HFFc6 (cell line): ENCODE results near the gene LIPC. TPM values are rescaled to one million over a fixed set of nuclear protein-coding genes. Genes with fewer than 3 reads are reported as not detected.

Experiments used
- DNase-seq: peaks from one replicate; pipeline ENCODE4 v3.0.0-alpha.2; 2018
- H3K27ac Mint-ChIP-seq: 2 replicates; pipeline ENCODE4 v1.8.0; 2020; ENCODE audit warnings: mild to moderate bottlenecking, mixed read lengths
- H3K27me3 Mint-ChIP-seq: 2 replicates; pipeline ENCODE4 v1.8.0; 2021; ENCODE audit warnings: mild to moderate bottlenecking, moderate library complexity, mixed read lengths; ENCODE audit not compliant: insufficient read depth
- H3K36me3 Mint-ChIP-seq: 2 replicates; pipeline ENCODE4 v1.8.0; 2021; ENCODE audit warnings: low read depth, mixed read lengths
- H3K4me1 Mint-ChIP-seq: 2 replicates; pipeline ENCODE4 v1.8.0; 2020; ENCODE audit warnings: low read depth, mixed read lengths
- H3K4me3 Mint-ChIP-seq: 2 replicates; pipeline ENCODE4 v1.8.0; 2020; ENCODE audit warnings: mild to moderate bottlenecking, moderate library complexity, mixed read lengths
- H3K9me3 Mint-ChIP-seq: 2 replicates; pipeline ENCODE4 v1.8.0; 2020; ENCODE audit warnings: mild to moderate bottlenecking, mixed read lengths
- total RNA-seq, 6 experiments: library from RNA; stranded (reverse); fragmentation: NEBNext Ultra II Directional; extraction: Animal tissue kit (Norgen Biotek cat#: 25700); gene quantifications; 2 replicates in 1 of 6; 3 replicates in 5 of 6; pipeline ENCODE4 v1.2.3, GENCODE V29; 2021
- TF ChIP-seq, protein P1 (sequence below): fragments of 200-600 bp; sonication (generic); IDR thresholded peaks from 2 replicates; pipeline ENCODE4 v1.5.0; 2021; ENCODE audit warnings: antibody characterized with exemption, mild to moderate bottlenecking

Gene LIPC
- total RNA-seq, 6 experiments from 2014 or later, result not detected

DNA sequence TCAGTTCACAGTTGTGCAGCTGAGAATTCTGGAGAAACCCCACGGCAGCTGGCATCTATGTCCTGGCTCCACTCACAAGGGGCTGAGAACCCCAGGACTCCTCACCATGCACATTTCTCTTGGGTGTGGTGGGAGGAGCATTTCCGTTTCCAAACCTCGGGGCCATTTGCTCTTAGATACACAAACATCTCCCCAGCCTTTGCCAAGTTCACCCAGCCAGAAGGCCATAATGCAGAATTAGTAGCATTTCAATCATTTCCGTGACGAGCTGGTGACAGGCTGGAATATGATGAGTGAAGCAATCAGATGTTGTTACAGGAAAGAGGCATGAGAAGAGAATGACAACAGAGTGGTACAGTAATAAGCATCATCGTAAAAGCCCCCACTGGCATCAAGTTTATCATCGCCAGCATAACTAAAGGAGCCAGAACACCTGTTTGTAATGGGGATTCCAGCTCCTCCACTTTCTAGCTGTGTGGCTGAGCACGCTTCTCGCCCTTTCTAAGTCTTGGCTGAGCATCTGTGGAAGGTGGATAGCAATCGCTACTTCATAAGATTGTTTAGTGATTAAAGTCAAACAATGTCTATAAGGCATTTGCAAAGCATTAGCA lies 82.0 kb downstream of the LIPC start:
- DNase-seq, result no peak
- H3K27me3 Mint-ChIP-seq, result peaks cover 23% of the 10 kb centered on the region
- peaks cover 22% of the 10 kb centered on the region for H3K4me1 Mint-ChIP-seq
- H3K9me3 Mint-ChIP-seq, result no peaks in the 10 kb centered on the region; the same call in 1 of the 2 replicates
- H3K4me3 Mint-ChIP-seq, result no peak overlapping the region
- 0 out of 2 replicates have a peak, but pooled peaks cover 4% of the 10 kb centered on the region for H3K36me3 Mint-ChIP-seq
- TF ChIP-seq, protein P1, sequence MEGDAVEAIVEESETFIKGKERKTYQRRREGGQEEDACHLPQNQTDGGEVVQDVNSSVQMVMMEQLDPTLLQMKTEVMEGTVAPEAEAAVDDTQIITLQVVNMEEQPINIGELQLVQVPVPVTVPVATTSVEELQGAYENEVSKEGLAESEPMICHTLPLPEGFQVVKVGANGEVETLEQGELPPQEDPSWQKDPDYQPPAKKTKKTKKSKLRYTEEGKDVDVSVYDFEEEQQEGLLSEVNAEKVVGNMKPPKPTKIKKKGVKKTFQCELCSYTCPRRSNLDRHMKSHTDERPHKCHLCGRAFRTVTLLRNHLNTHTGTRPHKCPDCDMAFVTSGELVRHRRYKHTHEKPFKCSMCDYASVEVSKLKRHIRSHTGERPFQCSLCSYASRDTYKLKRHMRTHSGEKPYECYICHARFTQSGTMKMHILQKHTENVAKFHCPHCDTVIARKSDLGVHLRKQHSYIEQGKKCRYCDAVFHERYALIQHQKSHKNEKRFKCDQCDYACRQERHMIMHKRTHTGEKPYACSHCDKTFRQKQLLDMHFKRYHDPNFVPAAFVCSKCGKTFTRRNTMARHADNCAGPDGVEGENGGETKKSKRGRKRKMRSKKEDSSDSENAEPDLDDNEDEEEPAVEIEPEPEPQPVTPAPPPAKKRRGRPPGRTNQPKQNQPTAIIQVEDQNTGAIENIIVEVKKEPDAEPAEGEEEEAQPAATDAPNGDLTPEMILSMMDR, result no peak
- no peak overlapping the region for H3K27ac Mint-ChIP-seq

DNA sequence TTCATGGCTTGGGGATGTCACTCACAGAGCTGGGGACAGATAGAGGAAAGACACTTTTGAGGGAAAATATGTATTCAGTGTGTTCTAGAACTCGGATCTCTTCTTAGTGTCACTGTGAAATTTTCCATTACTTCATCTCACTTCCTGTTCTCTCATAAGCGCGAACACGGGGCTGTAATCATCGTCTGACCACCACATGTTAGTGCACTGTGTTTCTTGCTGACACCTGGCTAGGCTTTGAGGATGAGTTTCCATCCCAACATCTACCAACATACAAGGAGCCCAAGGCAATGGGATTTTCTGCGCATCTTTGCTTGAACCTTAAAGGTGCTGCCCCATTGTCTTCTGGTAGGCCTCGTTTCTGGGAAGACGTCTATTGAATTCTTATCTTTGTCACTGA lies 84.0 kb downstream of the LIPC start:
- Mint-ChIP-seq H3K9me3 (no peaks in the 10 kb centered on the region; the same call in 1 of the 2 replicates), H3K27ac (no peak overlapping the region), H3K36me3 (0 out of 2 replicates have a peak, but pooled peaks cover 4% of the 10 kb centered on the region), H3K27me3 (peaks cover 16% of the 10 kb centered on the region), H3K4me1 (peaks cover 16% of the 10 kb centered on the region), H3K4me3 (no peak overlapping the region)
- TF ChIP-seq, protein P1, result no peak
- DNase-seq, result no peak

DNA sequence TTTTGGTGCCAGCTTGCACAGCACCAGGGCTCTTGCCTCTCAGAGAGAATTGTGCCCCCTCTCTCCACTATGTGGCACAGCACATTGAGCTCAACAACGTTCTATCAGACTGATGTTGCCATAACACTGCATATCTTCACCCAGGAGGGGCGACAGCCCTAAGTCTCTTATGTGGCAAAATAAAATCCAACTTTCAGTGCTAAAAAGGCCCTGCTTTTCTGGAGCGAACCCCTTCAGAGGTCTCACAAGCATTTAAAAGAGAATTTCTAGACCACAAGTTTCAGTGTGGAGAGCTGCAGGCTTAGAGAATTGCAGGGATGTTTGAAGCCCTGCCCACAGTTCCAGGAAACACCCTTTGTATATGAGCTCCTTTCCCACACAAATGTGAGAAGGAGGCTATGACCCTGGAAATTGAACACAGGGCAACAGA lies 85.5 kb downstream of the LIPC start:
- TF ChIP-seq, protein P1, result no peak
- Mint-ChIP-seq H3K27ac (no peak overlapping the region), H3K9me3 (no peaks in the 10 kb centered on the region; the same call in 1 of the 2 replicates), H3K36me3 (0 out of 2 replicates have a peak, but pooled peaks cover 4% of the 10 kb centered on the region), H3K4me1 (peaks cover 25% of the 10 kb centered on the region), H3K4me3 (no peak overlapping the region), H3K27me3 (peaks cover 15% of the 10 kb centered on the region)
- DNase-seq, result no peak

DNA sequence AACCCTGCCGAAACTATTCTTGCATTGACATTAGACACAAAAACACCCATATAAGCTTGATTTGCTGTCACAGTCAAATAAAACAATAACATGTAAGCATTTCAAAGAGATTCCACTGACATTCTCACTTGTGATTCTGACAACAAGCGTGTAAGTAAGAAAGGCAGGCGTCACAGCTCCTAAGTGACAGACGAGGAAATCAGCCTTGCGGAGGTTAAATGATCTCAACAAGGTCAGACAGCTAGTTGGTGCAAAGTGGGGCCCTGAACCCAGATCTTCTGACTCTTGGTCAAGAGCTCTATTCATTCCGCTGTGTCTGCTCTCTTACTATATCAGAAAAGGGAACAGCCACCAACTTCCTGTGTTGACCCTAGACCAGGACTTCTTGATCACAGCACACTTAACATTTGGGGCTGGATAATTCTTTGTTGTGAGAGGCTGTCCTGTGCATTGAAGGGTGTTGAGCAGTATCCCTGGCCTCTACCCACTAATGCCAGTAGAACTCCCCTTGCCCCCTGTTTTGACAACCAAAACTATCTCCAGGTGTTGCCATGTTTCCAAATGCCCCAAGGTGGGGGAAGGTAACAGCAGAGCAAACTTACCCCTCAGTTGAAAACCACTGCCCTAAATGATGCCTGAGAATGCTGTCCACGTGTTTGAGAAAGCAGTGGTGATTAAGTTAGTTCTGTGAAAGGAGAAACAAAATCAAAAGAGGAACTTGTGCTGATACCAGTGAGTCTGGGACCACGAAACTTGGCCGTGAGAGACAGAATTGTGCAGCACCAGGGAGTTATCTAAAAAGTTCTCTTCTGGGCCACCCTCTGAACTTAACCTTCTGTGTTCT lies 86.1 kb downstream of the LIPC start:
- Mint-ChIP-seq H3K9me3 (no peaks in the 10 kb centered on the region; the same call in 1 of the 2 replicates), H3K27ac (no peak overlapping the region), H3K4me3 (no peak overlapping the region), H3K4me1 (peaks cover 29% of the 10 kb centered on the region), H3K36me3 (0 out of 2 replicates have a peak, but pooled peaks cover 4% of the 10 kb centered on the region), H3K27me3 (peaks cover 17% of the 10 kb centered on the region)
- TF ChIP-seq, protein P1, result no peak
- DNase-seq, result no peak

DNA sequence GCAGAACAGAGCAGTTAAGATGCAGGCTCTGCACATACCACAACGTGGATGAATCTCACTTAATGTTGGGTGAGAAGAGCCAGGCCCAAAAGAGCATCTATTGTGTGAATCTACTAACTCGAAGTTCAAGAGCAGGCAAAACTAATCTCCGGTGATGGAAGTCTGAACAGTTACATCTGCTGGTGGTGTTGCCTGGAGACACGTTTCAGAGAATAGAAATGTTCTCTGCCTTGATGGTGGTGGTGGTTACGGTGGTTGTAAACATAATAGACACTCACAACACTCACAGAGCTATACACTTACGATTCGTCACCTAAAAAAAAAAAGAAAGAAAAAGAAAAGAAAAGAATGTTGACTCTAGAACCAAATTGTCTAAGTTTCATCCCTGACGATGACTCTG lies 86.8 kb downstream of the LIPC start:
- peaks cover 22% of the 10 kb centered on the region for H3K4me1 Mint-ChIP-seq
- no peak overlapping the region for H3K4me3 Mint-ChIP-seq
- 0 out of 2 replicates have a peak, but pooled peaks cover 4% of the 10 kb centered on the region for H3K36me3 Mint-ChIP-seq
- no peaks in the 10 kb centered on the region; the same call in 1 of the 2 replicates for H3K9me3 Mint-ChIP-seq
- no peak overlapping the region for H3K27ac Mint-ChIP-seq
- DNase-seq, result no peak
- H3K27me3 Mint-ChIP-seq, result peaks cover 16% of the 10 kb centered on the region
- TF ChIP-seq, protein P1, result no peak
